Amygdala (tissue), 56 donors: ENCODE measurements around the gene FBXL16.
A peak's percentile ranks its signal among the peaks of the same experiment; 100 is the strongest.

Experiments
- DNase-seq, 56 donors: peaks; one replicate each; lab custom pipeline; 2025; lab: John Stamatoyannopoulos, UW

FBXL16 gene

GRCh38 chr16:668519-669171 is 37.0 kb downstream of the FBXL16 start:
- DNase-seq = no peak

GRCh38 chr16:667780-668518 is 37.7 kb downstream of the FBXL16 start, which contains the start of gene RHOT2:
TSS of gene RHOT2 (plus strand) at chr16:668132. CDS start at chr16:668200, 68 bp downstream.
- DNase-seq = peak in 55 of 56 donors; percentile 31 to 95 (median 81)

- no peak for DNase-seq
Observed at GRCh38 chr16:667113-667779, 38.4 kb downstream of the FBXL16 start.

- no peak for DNase-seq
Observed at GRCh38 chr16:666572-666971, 39.0 kb downstream of the FBXL16 start.

- no peak for DNase-seq
Observed at GRCh38 chr16:662597-662996, 43.0 kb downstream of the FBXL16 start.

- no peak for DNase-seq
Observed at GRCh38 chr16:662095-662494, 43.5 kb downstream of the FBXL16 start.

GRCh38 chr16:661184-661821 is 44.3 kb downstream of the FBXL16 start:
- peak in 2 of 56 donors; percentile 24 to 61 for DNase-seq

GRCh38 chr16:660459-661183 is 45.0 kb downstream of the FBXL16 start:
- peak in 55 of 56 donors; percentile 17 to 94 (median 77) for DNase-seq

GRCh38 chr16:660132-660458 is 45.5 kb downstream of the FBXL16 start:
- no peak for DNase-seq

GRCh38 chr16:659618-660017 is 46.0 kb downstream of the FBXL16 start:
- DNase-seq = no peak

GRCh38 chr16:658679-659571 is 46.7 kb downstream of the FBXL16 start:
- no peak for DNase-seq

GRCh38 chr16:657487-657886 is 48.1 kb downstream of the FBXL16 start:
- DNase-seq = no peak

- no peak for DNase-seq
Observed at GRCh38 chr16:654034-654433, 51.6 kb downstream of the FBXL16 start.

GRCh38 chr16:652454-653305 is 52.9 kb downstream of the FBXL16 start:
- no peak for DNase-seq

- no peak for DNase-seq
Observed at GRCh38 chr16:651844-652243, 53.8 kb downstream of the FBXL16 start.

- DNase-seq = no peak
Observed at GRCh38 chr16:649631-650030, 56.0 kb downstream of the FBXL16 start.

GRCh38 chr16:648781-649589 is 56.6 kb downstream of the FBXL16 start, which contains the start of gene WDR90:
TSS of gene WDR90 (plus strand) at chr16:649365. CDS start at chr16:649417, 52 bp downstream.
- DNase-seq = peak; percentile 63 to 97 (median 85)
